ENCODE results near the gene DACH1.

GRCh38 chr13:71830736-71831135, 36.3 kb downstream of the DACH1 start:
- TF ChIP-seq CTCF (IDR thresholded peaks at IDR 0.05) (no peak), POLR2A (IDR thresholded peaks at IDR 0.05) (no peak)

Measured in uterus (tissue), 2 donors.